HG03060 (cell line): ENCODE data around the gene SPAG9.
"Not testable (repeated sequence)": the region's sequence is repeated elsewhere in the genome, so short reads cannot be mapped to it uniquely, and the experiment has no call there.

Experiments used
- ATAC-seq: cut with Tn5 transposase; IDR thresholded peaks from one replicate; pipeline ENCODE4 v1.9.1; 2021; ENCODE audit warnings: low read depth, moderate number of reproducible peaks; ENCODE audit not compliant: unreplicated experiment

The SPAG9 gene

DNA sequence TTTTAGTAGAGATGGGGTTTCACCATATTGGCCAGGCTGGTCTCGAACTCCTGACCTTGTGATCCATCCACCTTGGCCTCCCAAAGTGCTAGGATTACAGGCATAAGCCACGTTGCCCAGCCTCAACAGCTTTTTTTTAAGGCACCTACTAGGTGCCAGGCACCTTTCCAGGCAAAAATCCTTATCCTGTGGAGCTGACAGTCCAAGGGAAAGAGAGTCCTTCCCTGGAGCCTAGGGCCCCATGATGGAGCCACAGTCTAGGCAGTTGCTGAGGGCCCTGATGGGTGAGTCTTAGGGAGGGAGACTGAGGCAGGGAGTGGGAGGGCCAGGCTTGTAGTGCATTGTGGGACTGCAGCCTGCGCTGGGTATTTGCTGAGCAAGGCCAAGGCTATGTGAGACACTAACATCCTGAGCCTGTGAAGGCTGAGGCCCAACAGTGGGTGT, 174.9 kb downstream of the SPAG9 start:
- ATAC-seq, result no peak

- ATAC-seq, result no peak
Observed at GRCh38 chr17:50944902-50945720, 175.6 kb downstream of the SPAG9 start.

DNA sequence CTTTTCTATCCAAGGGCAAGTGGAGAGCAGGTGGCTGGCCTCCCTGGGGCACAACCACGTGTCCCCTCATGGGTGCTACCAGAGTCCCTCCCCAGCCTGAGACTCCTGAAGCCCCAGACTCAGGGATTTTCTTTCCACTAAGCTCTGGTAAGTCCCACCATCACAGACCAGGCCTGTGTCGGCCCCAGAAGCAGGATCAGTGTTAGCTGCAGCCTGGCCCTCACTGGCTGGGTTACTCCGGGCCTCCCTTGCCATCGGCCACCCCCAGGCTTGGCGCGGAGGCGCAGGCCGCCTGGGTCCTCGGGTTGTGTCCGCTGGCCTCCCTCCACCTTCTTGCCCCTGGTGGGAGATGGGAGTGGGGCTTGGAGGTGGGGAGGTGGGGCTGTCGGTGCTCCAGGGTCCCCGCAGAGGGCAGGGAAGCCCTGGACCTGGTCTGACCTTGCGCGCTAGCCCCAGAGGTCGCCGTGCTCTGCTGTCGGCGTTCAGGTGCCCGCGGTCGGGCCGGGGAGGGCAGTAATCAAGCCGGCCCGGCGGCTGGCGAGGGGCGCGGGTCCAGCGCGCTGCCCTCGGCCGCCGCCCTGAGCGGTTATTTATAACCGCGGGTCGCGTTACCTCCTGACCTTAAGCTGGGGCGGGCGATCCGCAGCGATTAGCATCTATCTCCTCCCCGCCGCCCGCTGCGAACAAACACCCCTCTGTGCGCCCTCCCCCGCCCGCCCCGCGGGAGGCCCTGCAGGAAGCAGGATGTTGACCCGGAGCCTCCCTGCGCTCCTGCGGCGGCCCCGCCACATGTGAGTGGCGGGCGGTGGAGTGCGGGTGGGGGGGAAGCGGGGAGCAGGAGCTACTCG, 176.4 kb downstream of the SPAG9 start:
- ATAC-seq, result no peak

GRCh38 chr17:50943575-50943933, 177.1 kb downstream of the SPAG9 start:
- no peak for ATAC-seq

- ATAC-seq, result not testable (repeated sequence)
Observed at GRCh38 chr17:50941676-50942048, 179.0 kb downstream of the SPAG9 start.

- no peak for ATAC-seq
Observed at GRCh38 chr17:50939795-50940684, 180.6 kb downstream of the SPAG9 start.

DNA sequence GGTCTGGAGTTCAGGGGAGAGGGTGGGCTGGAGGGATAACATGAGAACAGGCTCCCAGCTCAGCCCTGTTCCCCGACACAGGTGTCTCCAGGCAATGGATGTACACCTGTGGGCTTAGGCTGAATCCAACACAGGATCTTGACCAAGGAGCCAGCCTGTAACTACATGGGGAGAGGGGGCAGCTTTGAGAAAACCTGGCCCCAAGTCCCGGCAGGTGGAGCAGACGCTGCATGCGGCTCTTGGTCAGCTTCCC, 181.2 kb downstream of the SPAG9 start:
- ATAC-seq, result no peak

GRCh38 chr17:50938821-50939541, 181.7 kb downstream of the SPAG9 start:
- no peak for ATAC-seq

- no peak for ATAC-seq
Observed at GRCh38 chr17:50935996-50936266, 184.7 kb downstream of the SPAG9 start.

GRCh38 chr17:50935221-50935995, 185.3 kb downstream of the SPAG9 start:
- ATAC-seq, result no peak

GRCh38 chr17:50934672-50935220, 185.9 kb downstream of the SPAG9 start:
- ATAC-seq, result no peak

GRCh38 chr17:50934161-50934560, 186.5 kb downstream of the SPAG9 start:
- no peak for ATAC-seq

GRCh38 chr17:50931144-50931908, 189.3 kb downstream of the SPAG9 start:
- no peak for ATAC-seq

GRCh38 chr17:50928646-50929045, 192.0 kb downstream of the SPAG9 start:
- ATAC-seq, result no peak

DNA sequence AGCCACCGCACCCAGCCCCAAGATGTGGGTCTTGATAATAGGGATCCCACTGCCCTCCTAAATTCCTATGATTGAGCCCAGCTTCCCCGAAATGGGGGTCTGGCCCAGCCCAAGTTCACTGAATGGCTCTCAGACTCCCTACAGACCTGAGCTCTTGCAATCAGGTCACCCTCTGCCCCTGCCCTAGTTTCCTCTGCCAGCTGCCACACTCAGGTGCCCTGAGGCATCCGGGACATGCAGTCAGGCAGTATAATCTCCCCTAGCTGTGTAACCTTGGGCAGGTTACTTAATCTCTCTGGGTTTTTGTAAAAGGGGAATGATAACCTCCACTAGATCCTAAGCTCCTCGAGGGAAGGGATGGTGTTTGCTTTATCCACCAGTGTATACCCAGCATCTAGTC, 193.4 kb downstream of the SPAG9 start:
- no peak for ATAC-seq

DNA sequence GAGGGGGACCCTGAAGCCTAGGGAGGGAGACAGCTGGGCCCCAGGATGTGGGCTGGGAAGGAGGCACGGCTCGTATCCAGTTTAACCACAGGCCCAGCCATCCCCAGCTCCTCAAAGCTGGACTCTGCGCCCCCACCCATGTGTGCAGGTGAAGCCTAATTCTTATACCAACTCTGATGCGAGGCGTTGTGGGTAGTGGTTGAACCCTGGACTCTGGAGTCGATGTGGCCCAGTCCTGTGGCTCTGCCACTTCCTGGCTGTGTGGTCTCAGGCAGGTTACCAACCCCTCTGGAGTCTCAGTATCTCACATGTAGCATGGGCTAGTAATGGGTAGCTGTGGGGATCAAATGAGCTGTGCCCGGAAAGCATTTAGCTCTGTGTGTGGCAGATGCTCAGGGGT, 194.1 kb downstream of the SPAG9 start:
- no peak for ATAC-seq

GRCh38 chr17:50925296-50925891, 195.3 kb downstream of the SPAG9 start:
- ATAC-seq, result no peak

- no peak for ATAC-seq
Observed at GRCh38 chr17:50924800-50925199, 195.9 kb downstream of the SPAG9 start.
